Measurements from ENCODE around the gene NME2. TPM values are rescaled to one million over a fixed set of nuclear protein-coding genes. Genes with fewer than 3 reads are reported as not detected.
"Not testable (repeated sequence)": the region's sequence is repeated elsewhere in the genome, so short reads cannot be mapped to it uniquely, and the experiment has no call there.

Gene NME2
- total and polyA plus RNA-seq, 11 donors, result 171 to 813 (median 289) TPM

- no peaks in the 10 kb centered on the region for H3K27me3 ChIP-seq
- no peaks in the 10 kb centered on the region for H3K36me3 ChIP-seq
- 22 to 26% (median 22%) methylated on average over 23 of the region's 23 CpGs for WGBS, 4 donors
- DNase-seq, result peak; percentile 89 to 95 (median 89)
- H3K4me3 ChIP-seq, result peak overlapping the region; percentile 36 to 100 (median 94)
- intact Hi-C loops (cut with DNase I), result loop anchor here in 4 of 10 donors (1.0 to 5.0 kb wide), 3 partner anchors 31 to 255 kb away; partner anchors contain the start of genes NME1 (in 3 of the 4) and TOB1 (in 1 of the 4)
- H3K27ac ChIP-seq, result peak overlapping the region; percentile 95 to 100 (median 99)
- H3K9me3 ChIP-seq, result no peaks in the 10 kb centered on the region
- ATAC-seq, result peak; percentile 82 to 93 (median 88)
- H3K4me1 ChIP-seq, result peaks cover 8 to 43% (median 26%) of the 10 kb centered on the region in 12 donors
- TF ChIP-seq POLR2A (IDR thresholded peaks at IDR 0.05) (peak in 1 of 2 donors; percentile 77), CTCF (IDR thresholded peaks at IDR 0.05) (no peak)
These were observed 44.4 kb upstream of the NME2 start for GRCh38 chr17:51121620-51122472.

GRCh38 chr17:51122473-51123115, 43.6 kb upstream of the NME2 start:
- H3K27ac ChIP-seq, result peak overlapping the region in 11 of 12 donors; percentile 95 to 100 (median 99)
- peaks cover 8 to 35% (median 20%) of the 10 kb centered on the region in 12 donors for H3K4me1 ChIP-seq
- H3K27me3 ChIP-seq, H3K36me3 ChIP-seq, H3K4me3 ChIP-seq, ATAC-seq, H3K9me3 ChIP-seq, DNase-seq: not testable (repeated sequence)
- intact Hi-C loops (cut with DNase I), result loop anchor here in 1 of 10 donors (5.0 kb wide), 1 partner anchor 255 kb away; the partner anchor contains the start of gene TOB1
- WGBS, 4 donors, result 91 to 96% (median 95%) methylated on average over 10 of the region's 10 CpGs

GRCh38 chr17:51124640-51125503, 41.3 kb upstream of the NME2 start:
- Histone ChIP-seq H3K4me1 (peaks cover 0 to 17% (median 4%) of the 10 kb centered on the region in 12 donors), H3K36me3 (no peaks in the 10 kb centered on the region), H3K4me3 (no peak overlapping the region), H3K27me3 (no peaks in the 10 kb centered on the region), H3K9me3 (no peaks in the 10 kb centered on the region), H3K27ac (peak overlapping the region in 1 of 12 donors; percentile 38)
- no peak for ATAC-seq
- intact Hi-C loops (cut with DNase I), result loop anchor here in 1 of 10 donors (5.0 kb wide), 1 partner anchor 258 kb away; the partner anchor contains the start of gene TOB1
- no peak for TF ChIP-seq POLR2A (IDR thresholded peaks at IDR 0.05)
- no peak for TF ChIP-seq CTCF (IDR thresholded peaks at IDR 0.05)
- WGBS, 4 donors, result 93 to 96% (median 94%) methylated on average over 5 of the region's 5 CpGs
- DNase-seq, result no peak

GRCh38 chr17:51128076-51128475, 38.1 kb upstream of the NME2 start:
- Histone ChIP-seq H3K4me3 (no peak overlapping the region), H3K27me3 (no peaks in the 10 kb centered on the region), H3K4me1 (peaks cover 0 to 17% (median 6%) of the 10 kb centered on the region in 12 donors), H3K36me3 (no peaks in the 10 kb centered on the region), H3K9me3 (no peaks in the 10 kb centered on the region), H3K27ac (no peak overlapping the region)
- WGBS, 4 donors, result 62 to 74% (median 64%) methylated on average over 3 of the region's 3 CpGs
- TF ChIP-seq POLR2A (IDR thresholded peaks at IDR 0.05), result no peak
- TF ChIP-seq CTCF (IDR thresholded peaks at IDR 0.05), result no peak
- intact Hi-C loops (cut with DNase I), result no loop called here
- ATAC-seq (no peak), DNase-seq (peak in 1 of 5 donors; percentile 11)
